Measurements from ENCODE around the gene PGAP1.

GRCh38 chr2:196891136-196891535 is 35.4 kb downstream of the PGAP1 start:
- no peak for TF ChIP-seq EZH2 (IDR thresholded peaks at IDR 0.05; ENCODE audit: insufficient read depth, poor library complexity, severe bottlenecking)
- TF ChIP-seq EZH2phosphoT487 (IDR thresholded peaks at IDR 0.05; ENCODE audit: insufficient read depth, low read depth) = no peak
